ENCODE data around the gene ITGB3. TPM values are rescaled to one million over a fixed set of nuclear protein-coding genes. Genes with fewer than 3 reads are reported as not detected.

The ITGB3 gene
- total RNA-seq, 2 donors from 2014 or later, result 68.1 to 197 TPM

DNA sequence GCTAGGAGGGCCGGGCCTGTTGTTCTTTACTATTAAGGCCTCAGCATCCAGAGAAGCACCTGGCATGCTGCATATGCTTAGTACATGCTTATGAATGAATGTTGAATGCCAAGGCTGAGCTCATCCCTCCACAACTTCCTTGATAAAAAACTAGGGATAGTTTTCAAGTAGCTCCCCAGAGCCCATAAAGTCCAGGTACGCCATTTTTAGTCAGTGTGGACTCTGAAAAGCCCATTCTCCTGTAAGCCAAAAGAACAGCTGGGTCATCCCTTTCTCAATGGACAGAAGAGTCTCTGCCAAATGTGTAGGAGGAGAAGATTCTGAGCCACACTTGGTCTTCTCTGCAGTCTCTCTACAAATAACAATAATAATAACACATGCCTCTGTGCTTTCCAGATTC lies 8.9 kb upstream of the ITGB3 start:
- Histone ChIP-seq H3K4me3 (no peak overlapping the region), H3K4me1 (ENCODE audit: control insufficient read depth in 1 of 2, low read depth in 2 of 2) (peaks cover 2 to 15% of the 10 kb centered on the region in 2 donors), H3K27ac (no peak overlapping the region), H3K27me3 (replicated peaks; ENCODE audit: insufficient read depth) (no peaks in the 10 kb centered on the region), H3K9me3 (no peaks in the 10 kb centered on the region), H3K36me3 (no peaks in the 10 kb centered on the region)
- ATAC-seq (ENCODE audit: insufficient number of reproducible peaks, low FRiP score, low read depth) (no peak), DNase-seq (ENCODE audit: low spot score) (no peak)
- no peak for TF ChIP-seq CTCF (IDR thresholded peaks at IDR 0.05)

DNA sequence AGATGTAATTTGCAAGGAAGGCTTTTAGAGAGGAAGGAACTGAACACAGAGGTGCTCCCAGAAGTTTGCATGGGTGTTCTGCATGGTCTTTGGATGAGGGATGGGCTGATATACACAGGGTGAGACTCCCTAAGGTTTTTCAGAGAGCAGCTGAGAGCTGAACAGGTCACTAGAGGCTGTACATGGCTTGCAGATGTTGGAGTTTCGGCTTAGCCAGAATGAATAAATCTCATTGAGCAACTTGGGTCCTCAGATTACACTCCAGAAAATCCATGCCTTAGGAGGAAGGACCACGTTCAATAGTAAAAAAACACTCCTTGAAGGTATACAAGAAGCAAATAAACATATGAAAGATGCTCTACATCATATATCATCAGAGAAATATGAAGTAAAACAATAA lies 7.5 kb upstream of the ITGB3 start:
- no peak for TF ChIP-seq CTCF (IDR thresholded peaks at IDR 0.05)
- Histone ChIP-seq H3K4me3 (no peak overlapping the region), H3K9me3 (no peaks in the 10 kb centered on the region), H3K27ac (no peak overlapping the region), H3K27me3 (replicated peaks; ENCODE audit: insufficient read depth) (no peaks in the 10 kb centered on the region), H3K4me1 (ENCODE audit: control insufficient read depth in 1 of 2, low read depth in 2 of 2) (peaks cover 0 to 1% of the 10 kb centered on the region in 2 donors), H3K36me3 (no peaks in the 10 kb centered on the region)
- ATAC-seq (ENCODE audit: insufficient number of reproducible peaks, low FRiP score, low read depth) (no peak), DNase-seq (ENCODE audit: low spot score) (no peak)

- DNase-seq (ENCODE audit: low spot score) (no peak), ATAC-seq (ENCODE audit: insufficient number of reproducible peaks, low FRiP score, low read depth) (no peak)
- Histone ChIP-seq H3K4me3 (no peak overlapping the region), H3K27me3 (replicated peaks; ENCODE audit: insufficient read depth) (no peaks in the 10 kb centered on the region), H3K4me1 (ENCODE audit: control insufficient read depth in 1 of 2, low read depth in 2 of 2) (peaks cover 17 to 21% of the 10 kb centered on the region in 2 donors), H3K27ac (no peak overlapping the region), H3K36me3 (no peaks in the 10 kb centered on the region), H3K9me3 (no peaks in the 10 kb centered on the region)
- no peak for TF ChIP-seq CTCF (IDR thresholded peaks at IDR 0.05)
Measured at GRCh38 chr17:47250855-47251254, 2.8 kb upstream of the ITGB3 start.

DNA sequence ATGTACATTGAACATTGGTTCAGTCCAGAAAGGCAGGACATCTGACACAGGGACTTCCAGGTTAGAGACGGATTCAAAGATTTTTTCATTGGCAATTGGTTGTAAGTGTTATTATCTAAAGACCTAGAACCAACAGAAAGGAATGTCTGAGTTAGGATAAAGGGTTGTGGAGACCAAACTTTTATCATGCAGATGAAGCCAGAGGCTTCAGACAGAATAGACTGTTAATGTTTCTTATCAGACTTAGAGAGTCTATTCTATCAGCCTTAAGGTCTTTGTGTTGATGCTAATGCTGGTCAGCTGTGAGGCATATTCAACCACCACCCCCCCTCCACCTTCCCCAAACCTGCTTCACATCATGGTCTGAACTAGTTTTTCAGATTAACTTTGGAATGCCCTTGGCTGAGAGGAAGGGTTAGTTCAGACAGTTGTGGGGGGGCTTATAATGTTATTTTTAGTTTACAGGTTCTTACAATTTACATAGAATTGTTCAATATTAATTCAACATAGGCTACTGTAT lies 2.1 kb upstream of the ITGB3 start:
- ATAC-seq (ENCODE audit: insufficient number of reproducible peaks, low FRiP score, low read depth), result no peak
- no peak overlapping the region for H3K27ac ChIP-seq
- no peak overlapping the region for H3K4me3 ChIP-seq
- no peaks in the 10 kb centered on the region for H3K27me3 ChIP-seq (replicated peaks; ENCODE audit: insufficient read depth)
- no peaks in the 10 kb centered on the region for H3K36me3 ChIP-seq
- peaks cover 23 to 27% of the 10 kb centered on the region in 2 donors for H3K4me1 ChIP-seq (ENCODE audit: control insufficient read depth in 1 of 2, low read depth in 2 of 2)
- no peak for DNase-seq (ENCODE audit: low spot score)
- no peak for TF ChIP-seq CTCF (IDR thresholded peaks at IDR 0.05)
- no peaks in the 10 kb centered on the region for H3K9me3 ChIP-seq

GRCh38 chr17:47252209-47252608 lies 1.4 kb upstream of the ITGB3 start:
- H3K4me3 ChIP-seq, result no peak overlapping the region
- peaks cover 30 to 34% of the 10 kb centered on the region in 2 donors for H3K4me1 ChIP-seq (ENCODE audit: control insufficient read depth in 1 of 2, low read depth in 2 of 2)
- no peak for TF ChIP-seq CTCF (IDR thresholded peaks at IDR 0.05)
- H3K36me3 ChIP-seq, result no peaks in the 10 kb centered on the region
- no peak overlapping the region for H3K27ac ChIP-seq
- no peak for DNase-seq (ENCODE audit: low spot score)
- ATAC-seq (ENCODE audit: insufficient number of reproducible peaks, low FRiP score, low read depth), result no peak
- no peaks in the 10 kb centered on the region for H3K9me3 ChIP-seq
- H3K27me3 ChIP-seq (replicated peaks; ENCODE audit: insufficient read depth), result no peaks in the 10 kb centered on the region

Measured in thoracic aorta (tissue), 2 donors.